IMR-90 (cell line): ENCODE measurements around the gene GLIS1. TPM values are rescaled to one million over a fixed set of nuclear protein-coding genes. Genes with fewer than 3 reads are reported as not detected.

Experiments used
- ATAC-seq: fragments of 200-7000 bp; cut with Tn5 transposase; 2 replicates; pipeline ENCODE4 v1.9.1; 2020; ENCODE audit warnings: low read depth, mild to moderate bottlenecking, moderate library complexity
- BruUV-seq: library from RNA; stranded (reverse); fragments of 400-500 nt; replicated peaks from 2 replicates; lab custom pipeline; 2021; lab: Mats Ljungman, UMichigan
- CTCF ChIA-PET: fragments of 300-600 bp; formaldehyde crosslinking; extraction: SDS; loops from one replicate; lab custom pipeline; 2021; ENCODE audit warnings: antibody characterized with exemption; lab: Yijun Ruan, JAX
- POLR2A ChIA-PET: fragments of 300-600 bp; sonication (Branson Sonifier 250); formaldehyde crosslinking; loops from one replicate; lab custom pipeline; 2022; ENCODE audit warnings: antibody characterized with exemption; ENCODE audit not compliant: unreplicated experiment; lab: Charles Lee
- DNase-seq: peaks from one replicate; pipeline ENCODE4 v3.0.0; 2013
- H2AFZ ChIP-seq: replicated peaks from 2 replicates; pipeline ENCODE3; 2013; ENCODE audit warnings: low read length, mild to moderate bottlenecking; ENCODE audit not compliant: poor library complexity
- H2AK5ac ChIP-seq: 2 replicates; pipeline ENCODE4 v1.6.1; 2013; ENCODE audit warnings: low read depth, low read length, inconsistent platforms
- H2AK9ac ChIP-seq: replicated peaks from 2 replicates; pipeline ENCODE3; 2013; ENCODE audit warnings: mild to moderate bottlenecking, low read depth, low read length, moderate library complexity; ENCODE audit not compliant: poor library complexity
- H2BK120ac ChIP-seq: 2 replicates; pipeline ENCODE4 v1.6.1; 2013; ENCODE audit warnings: low read depth, low read length, inconsistent platforms
- H2BK15ac ChIP-seq: 3 replicates; pipeline ENCODE4 v1.6.1; 2013; ENCODE audit warnings: low read depth, low read length, inconsistent platforms
- H2BK20ac ChIP-seq: 2 replicates; pipeline ENCODE4 v1.6.1; 2013; ENCODE audit warnings: low read depth, mild to moderate bottlenecking, inconsistent platforms, low read length, moderate library complexity
- H2BK5ac ChIP-seq: 2 replicates; pipeline ENCODE4 v1.6.1; 2013; ENCODE audit warnings: mild to moderate bottlenecking, low read depth, low read length, inconsistent platforms; ENCODE audit not compliant: poor library complexity, severe bottlenecking
- H3K14ac ChIP-seq: replicated peaks from 2 replicates; pipeline ENCODE4 v1.6.1; 2013; ENCODE audit warnings: low read depth, low read length, inconsistent platforms
- H3K18ac ChIP-seq: 2 replicates; pipeline ENCODE4 v1.6.1; 2013; ENCODE audit warnings: low read depth, low read length, control low read depth
- H3K23ac ChIP-seq: 2 replicates; pipeline ENCODE4 v1.6.1; 2013; ENCODE audit warnings: low read depth, low read length, inconsistent platforms
- H3K27ac ChIP-seq: 2 replicates; pipeline ENCODE4 v1.5.1; 2013; ENCODE audit warnings: mild to moderate bottlenecking, control low read depth, low read length; ENCODE audit not compliant: insufficient read depth
- H3K27me3 ChIP-seq: 2 replicates; pipeline ENCODE4 v1.6.1; 2013; ENCODE audit warnings: low read length; ENCODE audit not compliant: control insufficient read depth, insufficient read depth
- H3K36me3 ChIP-seq: 2 replicates; pipeline ENCODE4 v1.6.1; 2013; ENCODE audit warnings: low read length, mixed read lengths; ENCODE audit not compliant: control insufficient read depth, insufficient read depth
- H3K4ac ChIP-seq: 2 replicates; pipeline ENCODE4 v1.6.1; 2013; ENCODE audit warnings: low read depth, low read length, inconsistent platforms
- H3K4me1 ChIP-seq: 2 replicates; pipeline ENCODE4 v1.6.1; 2013; ENCODE audit warnings: low read length, mixed read lengths; ENCODE audit not compliant: control insufficient read depth, insufficient read depth
- H3K4me2 ChIP-seq: 2 replicates; pipeline ENCODE4 v1.6.1; 2013; ENCODE audit warnings: low read depth, mild to moderate bottlenecking, control low read depth, low read length, moderate library complexity
- H3K4me3 ChIP-seq: 2 replicates; pipeline ENCODE4 v1.5.1; 2013; ENCODE audit warnings: low read depth, mild to moderate bottlenecking, control low read depth, low read length, moderate library complexity; ENCODE audit not compliant: insufficient read depth
- H3K56ac ChIP-seq: 2 replicates; pipeline ENCODE4 v1.6.1; 2013; ENCODE audit warnings: low read length, inconsistent platforms; ENCODE audit not compliant: insufficient read depth; ENCODE audit errors: extremely low read depth
- H3K79me1 ChIP-seq, 2 experiments: 2 replicates each; pipeline ENCODE4 v1.6.1; 2013; ENCODE audit warnings: low read length in 2 of 2, inconsistent platforms in 1 of 2, low read depth in 1 of 2
- H3K9ac ChIP-seq: 2 replicates; pipeline ENCODE4 v1.6.1; 2013; ENCODE audit warnings: low read depth, low read length, control low read depth
- H3K9me1 ChIP-seq: 2 replicates; pipeline ENCODE4 v1.6.1; 2013; ENCODE audit warnings: low read length, inconsistent platforms; ENCODE audit not compliant: insufficient read depth
- H3K9me3 ChIP-seq: 2 replicates; pipeline ENCODE4 v1.6.1; 2013; ENCODE audit warnings: low read length; ENCODE audit not compliant: control insufficient read depth, insufficient read depth
- H4K20me1 ChIP-seq: 2 replicates; pipeline ENCODE4 v1.6.1; 2013; ENCODE audit warnings: low read length, inconsistent platforms; ENCODE audit not compliant: insufficient read depth
- H4K5ac ChIP-seq: 2 replicates; pipeline ENCODE4 v1.6.1; 2013; ENCODE audit warnings: mild to moderate bottlenecking, low read depth, low read length, control low read depth
- H4K8ac ChIP-seq, 2 experiments: 2 replicates each; pipeline ENCODE4 v1.6.1; 2013; ENCODE audit warnings: low read depth in 2 of 2, low read length in 2 of 2, control low read depth in 1 of 2, inconsistent platforms in 1 of 2
- H4K91ac ChIP-seq: 2 replicates; pipeline ENCODE4 v1.6.1; 2013; ENCODE audit warnings: low read depth, low read length, inconsistent platforms; ENCODE audit not compliant: insufficient read depth
- BHLHE40 ChIP-seq: fragments of 150-350 bp; IDR thresholded peaks from 2 replicates; pipeline ENCODE4 v1.6.1; 2016; ENCODE audit warnings: mild to moderate bottlenecking, low read depth, low read length
- CHD1 ChIP-seq: IDR thresholded peaks from 2 replicates; pipeline ENCODE4 v1.6.1; 2012; ENCODE audit warnings: low read depth, low read length, improper control_type of control experiment
- FOS ChIP-seq: fragments of 150-350 bp; IDR thresholded peaks from 2 replicates; pipeline ENCODE4 v1.6.1; 2016; ENCODE audit warnings: low read depth, low read length
- MAZ ChIP-seq: IDR thresholded peaks from 2 replicates; pipeline ENCODE4 v1.6.1; 2012; ENCODE audit warnings: low read depth, mild to moderate bottlenecking, low read length, improper control_type of control experiment, moderate library complexity, borderline replicate concordance
- MXI1 ChIP-seq: IDR thresholded peaks from 2 replicates; pipeline ENCODE4 v1.6.1; 2012; ENCODE audit warnings: low read depth, mild to moderate bottlenecking, low read length, moderate library complexity, borderline replicate concordance
- NFE2L2 ChIP-seq: fragments of 150-350 bp; IDR thresholded peaks from 2 replicates; pipeline ENCODE4 v1.6.1; 2016; ENCODE audit warnings: low read depth, mild to moderate bottlenecking, low read length
- POLR2A ChIP-seq: IDR thresholded peaks from 2 replicates; pipeline ENCODE4 v1.6.1; 2012; ENCODE audit warnings: mild to moderate bottlenecking, low read depth, low read length
- RAD21 ChIP-seq: IDR thresholded peaks from 2 replicates; pipeline ENCODE4 v1.6.1; 2012; ENCODE audit warnings: low read length, improper control_type of control experiment
- RCOR1 ChIP-seq: IDR thresholded peaks from 2 replicates; pipeline ENCODE4 v1.6.1; 2012; ENCODE audit warnings: mild to moderate bottlenecking, low read length, improper control_type of control experiment; ENCODE audit not compliant: insufficient replicate concordance
- RFX5 ChIP-seq: IDR thresholded peaks from 2 replicates; pipeline ENCODE4 v1.8.0; 2012; ENCODE audit warnings: low read depth, mild to moderate bottlenecking, low read length, moderate library complexity
- SMC3 ChIP-seq: fragments of 150-350 bp; IDR thresholded peaks from 2 replicates; pipeline ENCODE4 v1.6.1; 2016; ENCODE audit warnings: low read depth, mild to moderate bottlenecking, antibody characterized with exemption, low read length, moderate library complexity
- WGBS, 2 experiments: methylation state at CpG; one replicate each; pipeline versions ENCODE4 v1.1.5 to v1.1.7; 2013; ENCODE audit warnings: missing lambda C conversion rate in 2 of 2; ENCODE audit not compliant: insufficient read length in 1 of 2; ENCODE audit errors: extremely low coverage in 2 of 2; 5-methylcytosine and 5-hydroxymethylcytosine counted together
- dilution Hi-C: fragments of 300-500 bp; cut with HindIII; formaldehyde crosslinking; loops from one replicate; pipeline ENCODE4 v1.14.3; 2018; ENCODE audit warnings: low sequenced_read_pairs; ENCODE audit not compliant: unreplicated experiment
- in situ Hi-C: fragments of 300-500 bp; cut with MboI; formaldehyde crosslinking; loops from 3 replicates; pipeline ENCODE4 v1.14.3; 2019; ENCODE audit warnings: low sequenced_read_pairs, inconsistent platforms, mixed read lengths
- intact Hi-C: fragments of 100-400 bp; cut with micrococcal nuclease; formaldehyde crosslinking; loops from 2 replicates; pipeline ENCODE4 v1.10.0; 2022
- polyA plus RNA-seq, 3 experiments: library from polyadenylated mRNA; depleted of rRNA; stranded (reverse); fragments of >200 nt; gene quantifications; 2 replicates each; pipeline ENCODE4 v1.2.3, GENCODE V29; 2012; ENCODE audit warnings: low replicate concordance in 1 of 3
- total RNA-seq: library from RNA; depleted of rRNA; stranded (reverse); fragments of >200 nt; gene quantifications from 2 replicates; pipeline ENCODE4 v1.2.3, GENCODE V29; 2012
- TF ChIP-seq, protein P1 (sequence below): fragments of 150-350 bp; IDR thresholded peaks from 2 replicates; pipeline ENCODE4 v1.6.1; 2016; ENCODE audit warnings: low read depth, mild to moderate bottlenecking, low read length, moderate library complexity, borderline replicate concordance
- TF ChIP-seq, protein P2 (sequence below): fragments of 150-350 bp; IDR thresholded peaks from 2 replicates; pipeline ENCODE4 v1.6.1; 2017; ENCODE audit warnings: mild to moderate bottlenecking, antibody characterized with exemption, low read length, low read depth

Gene GLIS1
- total and polyA plus RNA-seq, 2 of the 4 experiments (the other 2 are of a cell fraction) = 0.18 to 2.3 TPM

DNA sequence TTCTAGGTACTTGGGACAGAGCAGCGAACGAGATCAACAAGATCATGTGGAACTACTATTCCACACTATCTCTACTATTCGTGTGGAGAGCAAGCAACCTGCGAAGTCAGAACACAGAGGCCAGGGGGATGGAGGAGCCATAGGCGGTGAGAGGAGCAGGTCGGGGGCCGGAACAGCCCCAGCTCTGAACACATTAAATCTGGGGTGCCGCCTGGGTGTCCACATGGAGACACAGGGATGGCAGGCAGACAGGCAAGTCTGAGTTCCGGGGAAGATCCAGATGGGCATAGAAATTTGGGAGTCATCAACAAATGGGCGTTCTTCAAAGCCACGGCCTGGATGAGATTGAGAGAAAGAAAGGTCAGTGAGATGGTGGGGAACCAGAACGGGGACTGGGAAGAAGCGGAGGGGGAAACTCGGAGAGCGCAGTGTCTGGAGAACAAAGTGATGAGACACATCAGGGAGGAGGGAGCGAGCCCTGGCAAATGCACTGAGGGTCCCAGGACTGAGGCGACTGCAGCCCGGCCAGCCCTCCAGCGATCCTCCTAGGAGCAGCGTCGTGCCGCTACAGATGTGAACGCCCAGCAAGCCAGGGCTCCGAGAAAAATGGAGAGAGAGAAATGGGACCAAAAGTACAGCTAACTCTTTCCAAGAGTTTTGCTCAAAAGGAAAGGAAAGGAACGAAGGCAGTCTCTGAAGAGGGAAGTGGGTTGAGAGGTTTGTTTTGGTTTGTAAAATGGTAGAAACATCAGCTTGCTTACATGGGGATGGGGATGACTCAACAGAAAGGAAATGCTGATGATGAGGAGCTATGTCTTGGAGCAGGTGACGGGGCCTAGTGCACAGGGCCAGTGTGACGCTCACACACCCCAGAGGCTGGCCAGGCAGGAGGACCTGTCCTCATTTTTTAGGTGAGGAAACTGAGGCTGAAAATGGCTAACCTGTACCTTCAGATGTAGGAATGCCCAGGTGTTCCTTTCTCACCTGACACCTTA is 84.5 kb downstream of the GLIS1 start:
- DNase-seq (peak; percentile 93), ATAC-seq (peak; percentile 81)
- dilution Hi-C loops = no loop called here
- H3K79me1 ChIP-seq = peaks cover 2 to 37% of the 10 kb centered on the region in 2 experiments
- no peak overlapping the region for H3K4me3 ChIP-seq
- ChIA-PET CTCF (no interaction called here), POLR2A (interaction anchor here (0.6 kb wide), 1 partner anchor 99 kb away, joined by 5 read pairs; no protein-coding TSS in a partner anchor)
- no peaks in the 10 kb centered on the region for H3K27me3 ChIP-seq
- H3K4me1 ChIP-seq = peaks cover 25% of the 10 kb centered on the region
- H4K91ac ChIP-seq = peak overlapping the region; percentile 61
- H2AFZ ChIP-seq = peak overlapping the region; percentile 67
- peak overlapping the region; percentile 81 for H2BK120ac ChIP-seq
- peak overlapping the region; percentile 49; the same call in 1 of the 2 replicates for H3K4me2 ChIP-seq
- no peak overlapping the region for H3K9ac ChIP-seq
- H2AK5ac ChIP-seq = peak overlapping the region; percentile 94
- peaks cover 15% of the 10 kb centered on the region; the same call in 1 of the 2 replicates for H4K20me1 ChIP-seq
- H3K23ac ChIP-seq = peak overlapping the region; percentile 75; the same call in 1 of the 2 replicates
- H3K27ac ChIP-seq = peak overlapping the region; percentile 39
- H3K56ac ChIP-seq = 0 out of 2 replicates have a peak overlapping the region, but pooled peaks have one; percentile 22
- no peaks in the 10 kb centered on the region for H3K9me3 ChIP-seq
- peak overlapping the region; percentile 91 for H2BK20ac ChIP-seq
- peak overlapping the region; percentile 0 for H2AK9ac ChIP-seq
- H3K14ac ChIP-seq = peak overlapping the region; percentile 75
- H3K18ac ChIP-seq = peak overlapping the region; percentile 22; the same call in 1 of the 2 replicates
- H4K5ac ChIP-seq = peak overlapping the region; percentile 9; the same call in 1 of the 2 replicates
- H3K4ac ChIP-seq = peak overlapping the region; percentile 88
- H2BK15ac ChIP-seq = peak overlapping the region; percentile 86; the same call in 1 of the 3 replicates
- intact Hi-C loops = no loop called here
- no peaks in the 10 kb centered on the region; the same call in 1 of the 2 replicates for H3K36me3 ChIP-seq
- in situ Hi-C loops = no loop called here
- BruUV-seq = no TSS peak
- H2BK5ac ChIP-seq = peak overlapping the region; percentile 43
- H3K9me1 ChIP-seq = peaks cover 51% of the 10 kb centered on the region
- WGBS, 2 experiments = 76 to 100% methylated on average over 1 to 16 of the region's 27 CpGs
- H4K8ac ChIP-seq = peak overlapping the region in 1 of 2 experiments; percentile 72; a peak in 1 of 4 replicates
- TF ChIP-seq MXI1 (no peak), RCOR1 (peak; percentile 54), RFX5 (no peak), FOS (peak; percentile 68; the same call in 1 of the 2 replicates), BHLHE40 (no peak), CHD1 (no peak), MAZ (0 out of 2 replicates have a peak, but pooled peaks have one; percentile 34), NFE2L2 (peak; percentile 85), POLR2A (no peak), RAD21 (no peak), SMC3 (no peak)
- TF ChIP-seq, protein P1, sequence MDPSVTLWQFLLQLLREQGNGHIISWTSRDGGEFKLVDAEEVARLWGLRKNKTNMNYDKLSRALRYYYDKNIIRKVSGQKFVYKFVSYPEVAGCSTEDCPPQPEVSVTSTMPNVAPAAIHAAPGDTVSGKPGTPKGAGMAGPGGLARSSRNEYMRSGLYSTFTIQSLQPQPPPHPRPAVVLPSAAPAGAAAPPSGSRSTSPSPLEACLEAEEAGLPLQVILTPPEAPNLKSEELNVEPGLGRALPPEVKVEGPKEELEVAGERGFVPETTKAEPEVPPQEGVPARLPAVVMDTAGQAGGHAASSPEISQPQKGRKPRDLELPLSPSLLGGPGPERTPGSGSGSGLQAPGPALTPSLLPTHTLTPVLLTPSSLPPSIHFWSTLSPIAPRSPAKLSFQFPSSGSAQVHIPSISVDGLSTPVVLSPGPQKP = no peak
- TF ChIP-seq, protein P2, sequence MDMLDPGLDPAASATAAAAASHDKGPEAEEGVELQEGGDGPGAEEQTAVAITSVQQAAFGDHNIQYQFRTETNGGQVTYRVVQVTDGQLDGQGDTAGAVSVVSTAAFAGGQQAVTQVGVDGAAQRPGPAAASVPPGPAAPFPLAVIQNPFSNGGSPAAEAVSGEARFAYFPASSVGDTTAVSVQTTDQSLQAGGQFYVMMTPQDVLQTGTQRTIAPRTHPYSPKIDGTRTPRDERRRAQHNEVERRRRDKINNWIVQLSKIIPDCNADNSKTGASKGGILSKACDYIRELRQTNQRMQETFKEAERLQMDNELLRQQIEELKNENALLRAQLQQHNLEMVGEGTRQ = 0 out of 2 replicates have a peak, but pooled peaks have one; percentile 43
